Stimulated activated naive CD8-positive, alpha-beta T cell treated with anti-CD3 and anti-CD28 coated beads, Interleukin-15, amount 100 ng/mL, for 72 hours (primary cell): ENCODE data around the gene ZBTB40.

ENCODE experiments used
- ATAC-seq: fragments of 150-1000 bp; cut with Tn5 transposase; 2 replicates; pipeline ENCODE4 v1.10.0; 2021; ENCODE audit warnings: mild to moderate bottlenecking, moderate library complexity
- DNase-seq, 2 donors: peaks; one replicate each; pipeline ENCODE4 v3.0.0; 2021 to 2022
- H3K27ac Mint-ChIP-seq, 2 donors: one replicate each; pipeline ENCODE4 v1.8.0; 2022; ENCODE audit warnings: mild to moderate bottlenecking in 2 of 2, mixed read lengths in 2 of 2, moderate library complexity in 2 of 2
- H3K27me3 Mint-ChIP-seq: one replicate; pipeline ENCODE4 v1.8.0; 2022; ENCODE audit warnings: mixed read lengths
- H3K4me1 Mint-ChIP-seq: one replicate; pipeline ENCODE4 v1.8.0; 2022; ENCODE audit warnings: mild to moderate bottlenecking, mixed read lengths
- H3K4me3 Mint-ChIP-seq, 2 donors: one replicate each; pipeline ENCODE4 v1.8.0; 2022; ENCODE audit warnings: mild to moderate bottlenecking in 2 of 2, mixed read lengths in 2 of 2, moderate library complexity in 1 of 2
- H3K9me3 Mint-ChIP-seq, 2 donors: one replicate each; pipeline ENCODE4 v1.8.0; 2022; ENCODE audit warnings: mixed read lengths in 2 of 2

The ZBTB40 gene

DNA sequence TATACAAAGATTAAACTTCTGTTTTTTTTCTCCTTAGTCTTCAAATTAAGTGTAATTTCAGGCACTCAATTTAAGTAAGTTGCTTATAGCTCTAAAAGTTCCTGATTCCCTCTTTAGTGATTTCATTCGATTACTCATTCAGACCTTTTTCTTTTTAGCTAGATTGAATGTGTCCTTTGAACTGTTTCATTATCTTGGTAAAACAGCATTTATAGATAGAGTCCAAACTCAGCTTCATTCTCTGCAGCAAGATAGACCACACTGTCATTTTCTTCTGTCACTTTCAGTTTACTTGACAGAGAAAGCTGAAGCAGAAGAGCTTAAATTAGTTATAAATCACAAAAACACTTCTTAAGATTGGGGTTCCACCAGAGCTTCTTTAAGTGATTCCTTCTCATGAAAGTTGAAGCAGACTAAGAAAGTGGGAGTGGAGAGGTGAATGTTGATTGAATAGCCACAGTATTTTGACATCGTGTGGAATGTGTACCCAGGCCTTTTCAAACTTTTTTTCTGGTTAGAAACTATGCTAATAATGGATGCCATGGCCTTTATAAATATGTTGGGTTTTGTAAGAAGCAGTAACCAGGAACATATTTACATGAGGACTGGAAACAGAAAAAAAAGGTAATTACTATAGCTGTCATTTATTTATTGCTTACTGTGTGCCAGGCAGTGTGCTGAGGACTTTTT lies 52.2 kb downstream of the ZBTB40 start:
- ATAC-seq (no peak), DNase-seq (no peak)
- Mint-ChIP-seq H3K9me3 (no peaks in the 10 kb centered on the region), H3K4me1 (peaks cover 5% of the 10 kb centered on the region), H3K4me3 (no peak overlapping the region), H3K27ac (no peak overlapping the region), H3K27me3 (no peaks in the 10 kb centered on the region)

DNA sequence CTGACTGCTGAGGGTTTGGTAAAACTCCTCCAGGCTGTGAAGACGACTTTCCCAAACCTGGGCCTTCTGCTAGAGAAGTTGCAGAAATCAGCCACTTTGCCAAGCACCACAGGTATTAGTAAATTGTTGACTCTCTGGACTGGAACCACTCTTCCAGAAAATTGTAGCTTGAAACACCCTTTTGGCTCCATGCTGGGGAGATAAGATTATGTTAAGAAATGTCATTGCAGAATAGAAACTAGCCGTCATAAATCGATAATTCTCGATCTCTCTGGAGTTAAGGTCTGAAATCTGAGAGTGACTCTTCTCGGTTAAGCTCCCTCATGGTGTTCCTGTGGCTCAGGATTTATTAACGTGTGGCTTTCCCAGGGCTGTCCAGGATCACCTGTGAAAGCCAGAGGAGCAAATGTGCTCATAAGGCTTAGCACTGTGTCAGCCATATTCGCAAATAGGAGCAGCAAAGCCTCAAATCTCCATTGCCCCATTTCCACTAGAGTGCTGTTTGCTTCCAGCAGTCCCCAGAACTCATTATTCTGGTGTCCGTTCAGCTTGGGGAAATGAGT lies 54.6 kb downstream of the ZBTB40 start:
- no peak for DNase-seq
- no peaks in the 10 kb centered on the region for H3K9me3 Mint-ChIP-seq
- no peak overlapping the region for H3K4me3 Mint-ChIP-seq
- ATAC-seq, result no peak
- H3K27ac Mint-ChIP-seq, result no peak overlapping the region
- H3K27me3 Mint-ChIP-seq, result no peaks in the 10 kb centered on the region
- no peaks in the 10 kb centered on the region for H3K4me1 Mint-ChIP-seq

DNA sequence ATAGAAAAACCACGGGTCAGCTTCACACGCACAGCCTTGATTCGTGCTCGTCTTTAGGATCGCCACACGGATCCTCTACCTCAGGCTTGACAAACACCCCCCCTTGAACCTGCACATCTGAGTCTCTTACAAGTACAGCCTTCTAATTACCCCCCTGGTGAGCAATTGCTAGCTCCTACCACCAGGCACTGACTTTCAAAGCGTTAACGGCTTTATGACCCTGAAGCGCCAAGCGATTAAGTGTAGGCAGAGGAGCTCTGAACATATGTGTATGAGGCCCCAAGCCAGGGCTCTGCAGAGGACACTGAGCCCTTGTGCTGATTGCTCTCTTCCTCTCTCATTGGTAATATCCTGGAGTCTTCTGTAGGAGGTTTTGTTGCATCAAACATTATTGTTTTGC lies 55.9 kb downstream of the ZBTB40 start:
- H3K9me3 Mint-ChIP-seq, result no peaks in the 10 kb centered on the region
- no peak for DNase-seq
- H3K4me1 Mint-ChIP-seq, result no peaks in the 10 kb centered on the region
- H3K4me3 Mint-ChIP-seq, result no peak overlapping the region
- H3K27me3 Mint-ChIP-seq, result no peaks in the 10 kb centered on the region
- ATAC-seq, result no peak
- H3K27ac Mint-ChIP-seq, result no peak overlapping the region

DNA sequence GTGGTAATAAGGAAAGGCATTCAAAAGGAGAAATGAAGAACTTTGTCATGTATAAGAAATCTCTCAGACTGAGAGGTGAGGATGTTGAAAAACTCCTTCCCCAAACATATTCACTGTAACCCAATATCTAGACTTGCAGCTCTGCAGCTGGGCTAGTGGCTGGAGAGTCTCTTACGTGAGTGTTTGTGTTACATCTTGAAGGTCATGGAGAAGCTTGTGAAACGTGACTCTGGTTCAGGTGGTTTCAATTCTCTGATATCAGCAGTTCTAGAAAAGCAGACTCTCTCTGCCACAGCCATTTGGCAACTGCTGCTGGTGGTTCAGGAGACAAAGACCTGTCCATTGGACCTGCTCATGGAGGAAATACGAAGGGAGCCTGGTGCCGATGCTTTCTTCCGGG lies 56.7 kb downstream of the ZBTB40 start:
- H3K27me3 Mint-ChIP-seq, result no peaks in the 10 kb centered on the region
- no peak overlapping the region for H3K4me3 Mint-ChIP-seq
- ATAC-seq, result no peak
- H3K4me1 Mint-ChIP-seq, result no peaks in the 10 kb centered on the region
- no peak overlapping the region for H3K27ac Mint-ChIP-seq
- DNase-seq, result no peak
- no peaks in the 10 kb centered on the region for H3K9me3 Mint-ChIP-seq

DNA sequence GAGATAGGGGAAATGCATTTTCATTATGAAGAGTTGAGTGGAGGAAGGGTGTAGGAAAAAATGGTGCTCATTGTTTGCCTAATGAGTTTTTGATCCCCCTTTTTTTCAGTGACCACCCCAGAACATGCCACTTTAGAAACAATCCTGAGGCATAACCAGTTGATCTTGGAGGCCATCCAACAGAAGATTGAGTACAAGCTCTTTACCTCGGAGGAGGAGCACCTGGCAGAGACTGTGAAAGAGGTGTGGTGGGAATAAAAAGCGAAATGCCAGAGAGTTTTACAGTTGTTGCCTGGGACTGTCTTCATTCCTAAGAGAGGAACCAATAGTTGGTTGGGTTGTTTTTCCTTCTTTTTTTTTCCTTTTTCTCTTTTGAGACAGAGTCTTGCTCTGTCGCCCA lies 57.3 kb downstream of the ZBTB40 start:
- Mint-ChIP-seq H3K4me3 (no peak overlapping the region), H3K4me1 (no peaks in the 10 kb centered on the region)
- no peak for ATAC-seq

DNA sequence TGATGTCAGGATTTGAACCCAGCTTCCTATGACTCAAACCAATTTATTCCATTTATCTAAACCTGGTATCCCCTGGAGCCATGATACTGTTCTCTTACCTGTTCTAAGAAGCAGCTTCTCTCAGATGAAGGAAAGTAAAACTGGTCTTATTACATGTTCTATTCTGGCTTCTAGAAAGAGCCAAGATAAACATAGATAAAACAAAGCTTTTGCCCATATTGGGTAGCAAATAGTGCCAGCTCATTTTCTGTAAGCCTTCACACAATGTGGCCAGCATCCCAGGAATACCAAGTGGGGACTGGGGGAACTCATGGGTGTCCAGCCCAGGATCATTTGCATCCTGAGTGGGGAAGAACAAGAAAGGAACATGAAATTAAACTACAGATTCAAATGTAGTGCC lies 58.2 kb downstream of the ZBTB40 start:
- DNase-seq, result no peak
- H3K4me1 Mint-ChIP-seq, result no peaks in the 10 kb centered on the region
- no peak for ATAC-seq
- no peak overlapping the region for H3K4me3 Mint-ChIP-seq
- no peaks in the 10 kb centered on the region for H3K27me3 Mint-ChIP-seq
- no peaks in the 10 kb centered on the region for H3K9me3 Mint-ChIP-seq
- H3K27ac Mint-ChIP-seq, result no peak overlapping the region

More for the DNA sequence above, 57.3 kb downstream of the ZBTB40 start:
- H3K9me3 Mint-ChIP-seq, result no peaks in the 10 kb centered on the region
- no peaks in the 10 kb centered on the region for H3K27me3 Mint-ChIP-seq
- no peak for DNase-seq
- H3K27ac Mint-ChIP-seq, result no peak overlapping the region

DNA sequence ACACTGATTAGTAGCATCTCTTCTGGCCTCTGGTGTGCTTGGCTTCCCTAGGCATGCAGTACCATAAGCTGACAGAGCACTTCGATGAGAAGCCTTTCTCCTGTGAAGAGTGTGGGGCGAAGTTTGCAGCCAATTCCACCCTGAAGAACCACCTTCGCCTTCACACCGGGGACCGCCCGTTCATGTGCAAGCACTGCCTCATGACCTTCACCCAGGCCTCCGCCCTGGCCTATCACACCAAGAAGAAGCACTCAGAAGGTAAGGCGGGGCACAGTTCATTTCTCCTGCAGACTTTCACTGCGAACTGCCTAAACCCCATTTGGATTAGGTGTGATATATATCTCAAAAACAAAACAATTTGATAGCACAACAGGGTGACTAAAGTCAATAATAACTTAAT lies 61.2 kb downstream of the ZBTB40 start:
- H3K4me3 Mint-ChIP-seq, result no peak overlapping the region
- no peak overlapping the region for H3K27ac Mint-ChIP-seq
- no peaks in the 10 kb centered on the region for H3K9me3 Mint-ChIP-seq
- no peak for ATAC-seq
- no peaks in the 10 kb centered on the region for H3K27me3 Mint-ChIP-seq
- DNase-seq, result no peak
- H3K4me1 Mint-ChIP-seq, result no peaks in the 10 kb centered on the region

DNA sequence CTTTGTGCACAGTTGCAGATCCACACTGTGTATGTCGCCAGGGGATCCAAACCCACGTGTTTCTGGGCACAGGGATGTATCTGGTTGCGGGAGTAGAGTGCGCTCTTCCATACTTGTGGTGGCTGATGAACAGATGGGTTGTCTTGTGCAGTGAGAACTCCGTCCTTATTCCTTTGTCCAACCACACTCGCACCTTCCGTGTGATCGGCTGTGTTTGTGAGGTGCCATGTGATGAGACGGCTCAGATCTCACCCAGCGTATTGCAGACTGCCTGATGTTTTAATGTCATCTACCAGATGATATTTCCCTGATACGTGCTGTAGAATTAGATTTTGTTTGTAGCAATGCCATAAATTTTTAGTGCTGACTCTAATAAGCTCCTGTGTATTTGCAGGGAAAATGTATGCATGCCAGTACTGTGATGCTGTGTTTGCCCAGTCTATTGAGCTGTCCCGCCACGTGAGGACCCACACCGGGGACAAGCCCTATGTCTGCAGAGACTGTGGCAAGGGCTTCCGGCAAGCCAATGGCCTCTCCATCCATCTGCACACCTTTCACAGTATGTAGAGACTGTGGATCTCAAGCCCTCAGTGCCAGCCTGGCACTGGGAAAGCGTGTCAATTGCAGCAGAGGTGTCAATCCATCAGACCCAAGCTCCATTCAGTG lies 65.4 kb downstream of the ZBTB40 start:
- H3K4me3 Mint-ChIP-seq, result no peak overlapping the region
- no peaks in the 10 kb centered on the region for H3K9me3 Mint-ChIP-seq
- DNase-seq (no peak), ATAC-seq (no peak)
- H3K27me3 Mint-ChIP-seq, result no peaks in the 10 kb centered on the region
- H3K4me1 Mint-ChIP-seq, result no peaks in the 10 kb centered on the region
- H3K27ac Mint-ChIP-seq, result peak overlapping the region in 1 of 2 donors; percentile 8

DNA sequence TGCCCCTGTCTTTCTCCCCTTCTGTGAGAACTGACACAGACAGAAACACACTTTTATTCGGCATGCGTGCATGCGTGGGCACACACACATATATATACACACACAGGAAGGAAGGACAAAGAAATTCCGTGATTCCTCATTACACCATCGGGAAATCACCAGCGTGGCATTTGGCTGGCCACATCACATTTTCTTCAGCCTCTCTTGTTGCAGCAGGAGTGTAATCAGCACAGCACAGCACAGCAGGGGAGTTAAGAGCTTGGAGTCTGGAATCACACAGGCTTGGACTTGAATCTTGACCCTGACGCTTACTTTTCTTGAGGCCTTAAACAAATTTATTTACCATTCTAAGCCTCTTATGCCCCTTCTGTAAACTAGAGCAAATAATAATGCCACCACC lies 66.3 kb downstream of the ZBTB40 start:
- Mint-ChIP-seq H3K27ac (peak overlapping the region in 1 of 2 donors; percentile 8), H3K9me3 (no peaks in the 10 kb centered on the region), H3K4me1 (no peaks in the 10 kb centered on the region), H3K4me3 (no peak overlapping the region), H3K27me3 (no peaks in the 10 kb centered on the region)
- DNase-seq (no peak), ATAC-seq (no peak)

DNA sequence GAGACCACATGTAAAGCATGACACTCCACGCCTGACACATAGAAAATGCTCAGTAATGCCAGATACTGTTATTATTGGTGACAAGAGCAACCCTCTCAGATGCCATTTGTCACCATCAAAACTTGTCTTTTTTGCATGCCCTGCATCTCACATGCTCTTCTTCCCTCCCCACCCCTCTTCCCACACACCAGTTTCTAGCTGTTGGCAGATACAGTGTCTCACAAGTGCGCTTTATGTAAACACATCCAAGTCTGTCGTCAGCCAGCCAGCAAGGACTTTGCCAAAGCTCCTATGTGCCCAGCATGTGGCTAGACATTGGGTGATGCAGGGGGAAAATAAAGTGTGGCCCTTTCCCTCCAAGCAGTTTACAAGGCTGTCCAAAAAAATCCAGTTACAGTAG lies 66.7 kb downstream of the ZBTB40 start:
- H3K27ac Mint-ChIP-seq, result no peak overlapping the region
- ATAC-seq (no peak), DNase-seq (no peak)
- no peaks in the 10 kb centered on the region for H3K27me3 Mint-ChIP-seq
- H3K4me3 Mint-ChIP-seq, result no peak overlapping the region
- H3K4me1 Mint-ChIP-seq, result no peaks in the 10 kb centered on the region
- no peaks in the 10 kb centered on the region for H3K9me3 Mint-ChIP-seq

DNA sequence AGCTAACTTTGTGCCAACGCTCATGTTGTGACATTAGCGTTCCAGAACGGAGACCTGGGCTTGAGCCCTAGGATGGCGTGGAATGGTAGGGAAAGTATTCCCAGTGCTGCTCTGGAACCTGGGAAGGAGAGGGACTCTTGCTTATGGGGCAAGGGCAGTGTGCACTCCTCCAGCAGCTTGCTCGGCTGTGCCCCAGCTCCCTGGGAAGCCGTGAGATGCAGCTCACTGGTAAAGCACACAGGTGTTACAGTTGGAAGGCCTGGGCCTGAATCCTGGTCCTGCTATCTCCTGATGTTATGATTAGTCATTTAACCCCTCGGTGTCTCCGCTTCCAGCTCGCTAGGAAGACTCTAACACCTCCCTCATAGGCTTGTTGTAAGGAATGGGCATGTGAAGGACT lies 69.2 kb downstream of the ZBTB40 start:
- Mint-ChIP-seq H3K9me3 (no peaks in the 10 kb centered on the region), H3K4me3 (no peak overlapping the region), H3K4me1 (no peaks in the 10 kb centered on the region), H3K27me3 (no peaks in the 10 kb centered on the region), H3K27ac (no peak overlapping the region)
- DNase-seq, result no peak
- no peak for ATAC-seq

DNA sequence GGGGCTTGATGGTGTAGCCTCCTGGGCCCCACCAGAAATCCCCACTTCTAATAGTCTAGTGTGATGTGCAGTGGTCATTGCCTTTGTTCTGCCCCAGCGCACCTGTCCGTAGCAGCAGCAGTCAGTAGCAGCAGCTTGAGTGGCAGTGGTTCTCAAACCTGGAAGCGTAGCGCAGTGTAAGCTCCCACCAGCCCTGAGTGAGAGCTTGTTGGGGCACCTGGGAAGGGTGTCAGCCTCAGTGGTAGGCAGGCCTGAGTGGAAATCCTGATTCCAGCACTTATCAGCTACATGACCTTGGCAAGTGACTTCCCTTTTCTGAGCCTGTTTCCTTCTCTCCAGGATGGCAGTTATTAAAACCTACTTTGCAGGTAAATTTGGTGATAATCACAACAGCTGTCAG lies 70.0 kb downstream of the ZBTB40 start:
- DNase-seq (no peak), ATAC-seq (no peak)
- H3K4me1 Mint-ChIP-seq, result no peaks in the 10 kb centered on the region
- no peaks in the 10 kb centered on the region for H3K9me3 Mint-ChIP-seq
- H3K4me3 Mint-ChIP-seq, result no peak overlapping the region
- H3K27me3 Mint-ChIP-seq, result no peaks in the 10 kb centered on the region
- H3K27ac Mint-ChIP-seq, result no peak overlapping the region

DNA sequence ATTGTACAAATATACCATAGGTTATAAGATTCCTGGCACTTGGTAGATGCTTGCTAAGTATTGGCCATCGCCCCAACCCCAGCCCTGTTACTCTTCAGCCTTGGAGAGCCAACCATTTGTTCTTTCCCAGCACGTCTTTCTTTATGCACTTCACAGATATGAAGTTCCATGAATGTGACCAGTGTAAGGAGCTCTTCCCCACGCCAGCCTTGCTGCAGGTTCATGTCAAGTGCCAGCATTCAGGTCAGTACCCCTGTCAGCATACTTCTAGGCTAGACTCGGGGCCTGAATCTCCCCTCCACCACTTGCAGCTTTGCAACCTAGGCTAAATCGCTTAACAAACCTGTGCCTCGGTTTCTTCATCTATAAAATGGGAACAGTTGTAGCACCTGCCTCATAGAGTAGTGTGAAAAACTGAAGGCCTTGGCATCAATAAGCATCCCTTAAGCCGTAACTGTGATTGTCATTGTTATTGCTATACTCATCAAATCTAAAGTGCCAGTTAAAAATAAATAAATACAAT lies 70.6 kb downstream of the ZBTB40 start:
- ATAC-seq, result no peak
- Mint-ChIP-seq H3K4me3 (no peak overlapping the region), H3K27me3 (no peaks in the 10 kb centered on the region), H3K4me1 (no peaks in the 10 kb centered on the region), H3K9me3 (no peaks in the 10 kb centered on the region), H3K27ac (no peak overlapping the region)
- DNase-seq, result no peak

DNA sequence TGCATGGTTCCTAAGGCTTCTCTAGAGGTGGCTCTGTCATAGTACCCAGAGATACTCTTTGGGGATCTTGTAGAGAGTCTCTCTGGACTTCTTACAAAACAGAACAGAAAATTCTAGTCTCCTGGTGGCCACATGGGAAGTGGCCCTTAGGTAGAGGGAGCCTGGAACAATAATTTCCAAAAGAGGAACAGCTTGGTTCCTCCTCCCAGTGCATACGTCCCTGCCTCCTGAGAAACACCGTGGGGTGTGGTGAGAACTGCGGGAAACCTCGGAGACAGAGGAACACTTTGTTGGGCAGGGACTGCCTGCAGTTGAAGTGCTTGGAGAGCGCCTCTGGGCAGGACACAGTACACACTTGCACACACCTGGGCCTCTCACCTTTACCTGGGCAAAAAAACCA lies 72.8 kb downstream of the ZBTB40 start:
- Mint-ChIP-seq H3K4me3 (no peak overlapping the region), H3K4me1 (no peaks in the 10 kb centered on the region), H3K9me3 (no peaks in the 10 kb centered on the region), H3K27ac (peak overlapping the region in 1 of 2 donors; percentile 90), H3K27me3 (no peaks in the 10 kb centered on the region)
- ATAC-seq, result no peak
- no peak for DNase-seq

DNA sequence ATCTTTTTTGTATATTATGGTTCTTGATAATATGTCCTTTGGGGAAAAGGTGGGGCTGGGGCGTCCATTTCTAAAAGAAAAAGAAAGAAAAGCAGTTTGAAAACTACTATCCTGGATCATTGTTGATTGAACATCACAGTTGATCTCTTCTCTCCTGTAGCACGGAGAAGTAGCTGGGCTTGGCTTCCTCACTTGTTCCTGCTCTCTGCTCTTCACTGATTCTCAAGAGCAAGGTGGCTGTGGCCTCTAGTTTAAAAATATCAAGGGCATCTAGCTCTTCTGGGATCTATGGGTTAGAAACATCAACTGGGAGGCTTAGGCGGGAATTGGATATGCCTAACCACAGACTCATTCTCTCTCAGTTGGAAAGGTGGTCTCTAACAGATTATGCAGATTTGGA lies 73.6 kb downstream of the ZBTB40 start:
- Mint-ChIP-seq H3K9me3 (no peaks in the 10 kb centered on the region), H3K27ac (no peak overlapping the region), H3K4me1 (no peaks in the 10 kb centered on the region), H3K27me3 (no peaks in the 10 kb centered on the region), H3K4me3 (no peak overlapping the region)
- ATAC-seq (no peak), DNase-seq (no peak)

DNA sequence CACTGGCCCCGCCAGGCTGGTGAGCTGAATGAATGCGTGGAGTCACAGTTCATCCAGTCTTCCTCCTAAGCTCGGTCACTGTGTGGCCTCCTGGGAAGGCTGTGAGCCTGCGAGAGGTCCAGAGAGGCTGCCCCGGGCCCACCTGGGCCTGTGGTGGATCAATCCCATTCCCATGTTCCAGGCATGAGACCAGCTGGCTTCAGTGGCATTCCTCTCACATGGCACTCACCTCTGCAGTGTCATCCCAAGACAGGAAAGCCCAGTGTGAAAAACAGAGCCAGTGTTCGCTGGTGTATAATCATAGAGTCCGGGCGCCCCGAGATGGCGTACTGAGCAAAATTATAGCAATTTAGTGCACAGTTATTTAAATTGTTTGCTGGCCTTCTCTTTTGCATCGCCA lies 74.0 kb downstream of the ZBTB40 start:
- no peaks in the 10 kb centered on the region for H3K9me3 Mint-ChIP-seq
- no peak for DNase-seq
- no peaks in the 10 kb centered on the region for H3K27me3 Mint-ChIP-seq
- ATAC-seq, result no peak
- H3K4me3 Mint-ChIP-seq, result no peak overlapping the region
- peak overlapping the region in 1 of 2 donors; percentile 36 for H3K27ac Mint-ChIP-seq
- no peaks in the 10 kb centered on the region for H3K4me1 Mint-ChIP-seq
